Lower leg skin (tissue), 3 donors: Measurements from ENCODE around the gene LITAFD.

Experiments
- POLR2A ChIP-seq, 2 donors: fragments of 450-650 bp; IDR thresholded peaks; one replicate each; pipeline ENCODE4 v1.6.1; 2016 to 2017; ENCODE audit warnings: antibody characterized with exemption in 2 of 2, mild to moderate bottlenecking in 1 of 2, moderate library complexity in 1 of 2
- TF ChIP-seq, protein P1 (sequence below), 3 donors: fragments of 450-650 bp; IDR thresholded peaks; one replicate each; pipeline ENCODE4 v1.5.1; 2016; ENCODE audit warnings: antibody characterized with exemption in 3 of 3, mild to moderate bottlenecking in 3 of 3, moderate library complexity in 2 of 3

DNA sequence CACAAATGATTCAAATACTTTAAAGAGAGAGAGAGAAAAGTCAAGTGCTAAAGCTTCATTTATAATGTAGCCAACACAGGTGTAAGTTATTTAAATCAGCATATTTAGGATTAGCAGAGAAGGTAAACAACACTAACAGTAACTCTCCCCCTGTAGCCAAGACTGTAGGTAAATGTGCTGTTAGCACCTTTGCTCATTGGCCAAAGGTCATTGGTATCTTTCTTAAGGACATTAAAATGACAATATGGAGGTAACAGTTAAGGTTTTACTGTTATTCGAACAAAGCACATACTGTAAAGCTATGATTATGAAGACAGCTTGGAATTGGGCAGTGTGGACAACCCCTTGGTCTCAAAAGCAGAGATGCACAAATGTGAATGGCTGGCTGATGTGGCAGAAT is 28.7 kb downstream of the LITAFD start:
- TF ChIP-seq, protein P1, sequence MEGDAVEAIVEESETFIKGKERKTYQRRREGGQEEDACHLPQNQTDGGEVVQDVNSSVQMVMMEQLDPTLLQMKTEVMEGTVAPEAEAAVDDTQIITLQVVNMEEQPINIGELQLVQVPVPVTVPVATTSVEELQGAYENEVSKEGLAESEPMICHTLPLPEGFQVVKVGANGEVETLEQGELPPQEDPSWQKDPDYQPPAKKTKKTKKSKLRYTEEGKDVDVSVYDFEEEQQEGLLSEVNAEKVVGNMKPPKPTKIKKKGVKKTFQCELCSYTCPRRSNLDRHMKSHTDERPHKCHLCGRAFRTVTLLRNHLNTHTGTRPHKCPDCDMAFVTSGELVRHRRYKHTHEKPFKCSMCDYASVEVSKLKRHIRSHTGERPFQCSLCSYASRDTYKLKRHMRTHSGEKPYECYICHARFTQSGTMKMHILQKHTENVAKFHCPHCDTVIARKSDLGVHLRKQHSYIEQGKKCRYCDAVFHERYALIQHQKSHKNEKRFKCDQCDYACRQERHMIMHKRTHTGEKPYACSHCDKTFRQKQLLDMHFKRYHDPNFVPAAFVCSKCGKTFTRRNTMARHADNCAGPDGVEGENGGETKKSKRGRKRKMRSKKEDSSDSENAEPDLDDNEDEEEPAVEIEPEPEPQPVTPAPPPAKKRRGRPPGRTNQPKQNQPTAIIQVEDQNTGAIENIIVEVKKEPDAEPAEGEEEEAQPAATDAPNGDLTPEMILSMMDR (IDR thresholded peaks at IDR 0.05): no peak
- no peak for TF ChIP-seq POLR2A (IDR thresholded peaks at IDR 0.05)
